Cortex of kidney (tissue), 1 donor: ENCODE measurements around the gene UBASH3A.

Experiments
- DNase-seq: peaks from one replicate; lab custom pipeline; 2025; lab: John Stamatoyannopoulos, UW

The UBASH3A gene

DNA sequence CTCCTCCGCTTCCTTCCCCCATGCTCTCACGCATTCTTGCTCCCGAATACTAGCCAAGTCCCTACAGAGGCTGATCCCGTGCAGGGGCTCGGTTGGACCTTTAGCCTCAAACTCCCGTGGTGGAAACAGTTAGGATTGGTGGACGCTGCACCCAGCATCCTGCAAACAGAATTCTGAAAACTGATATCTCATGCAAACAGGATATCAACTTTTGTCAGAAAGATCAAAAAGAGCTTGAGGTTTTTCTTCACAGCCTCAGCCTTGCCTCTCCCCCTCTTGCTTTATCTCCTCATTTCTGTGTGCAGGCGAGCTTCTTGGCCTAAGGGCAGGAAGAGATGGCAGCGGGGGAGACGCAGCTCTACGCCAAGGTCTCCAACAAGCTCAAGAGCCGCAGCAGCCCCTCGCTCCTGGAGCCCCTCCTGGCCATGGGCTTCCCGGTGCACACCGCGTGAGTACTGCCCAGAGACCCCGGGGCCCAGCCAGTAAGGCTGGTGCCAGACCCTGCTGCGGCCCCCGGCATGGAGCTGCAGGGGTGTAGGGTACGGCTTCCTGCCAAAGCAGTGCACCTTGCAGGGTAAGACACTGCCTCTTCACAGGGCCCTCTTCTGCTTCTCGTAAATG is at the start of gene UBASH3A:
Gene UBASH3A (plus strand): TSS at position 292 of the 621 bp plus-strand sequence. CDS start 44 bp downstream, at position 336.
- DNase-seq: no peak

GRCh38 chr21:42356046-42356445 is 47.7 kb upstream of the UBASH3A start:
- DNase-seq: no peak

- no peak for DNase-seq
These were observed 47.1 kb upstream of the UBASH3A start for GRCh38 chr21:42356650-42357049.

GRCh38 chr21:42357307-42357706 is 46.4 kb upstream of the UBASH3A start:
- DNase-seq: no peak

DNA sequence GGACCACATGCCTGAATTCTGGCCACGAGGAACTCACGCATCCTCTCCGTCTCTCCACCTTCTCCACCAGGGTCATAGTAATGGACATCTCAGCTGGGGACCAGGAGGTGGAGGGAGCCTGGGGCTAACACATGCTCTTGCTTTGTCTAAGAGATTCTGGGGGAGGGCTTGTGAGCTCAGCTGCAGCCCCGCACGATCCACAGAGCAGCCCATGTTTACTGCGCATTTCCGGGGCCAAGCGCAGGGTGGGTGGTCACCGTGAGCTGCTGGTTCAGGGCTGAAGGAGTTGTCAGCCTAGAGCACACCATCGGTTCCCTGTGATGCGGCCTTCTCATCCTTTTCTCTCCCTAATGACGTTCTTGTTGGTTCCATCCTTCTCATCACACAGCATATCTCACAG is 45.4 kb upstream of the UBASH3A start:
- DNase-seq: no peak

DNA sequence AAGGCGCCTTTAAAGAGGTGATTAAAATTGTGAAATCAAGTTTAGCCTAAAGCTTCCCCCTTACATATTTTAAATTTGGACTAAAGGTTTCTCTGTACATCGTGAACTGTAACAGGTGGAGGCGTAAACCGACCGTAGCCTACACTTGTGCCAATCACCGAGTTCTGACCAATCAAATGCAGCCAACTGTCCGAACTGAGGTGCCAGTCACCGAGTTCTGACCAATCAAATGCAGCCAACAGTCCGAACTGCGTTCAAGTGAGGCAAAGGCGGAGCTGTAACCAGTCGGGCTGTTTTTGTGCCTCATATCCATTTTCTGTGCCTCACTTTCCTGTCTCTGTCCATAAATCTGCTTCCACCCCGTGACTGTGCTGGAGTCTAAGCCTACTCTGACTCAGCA is 44.8 kb upstream of the UBASH3A start:
- DNase-seq: no peak

DNA sequence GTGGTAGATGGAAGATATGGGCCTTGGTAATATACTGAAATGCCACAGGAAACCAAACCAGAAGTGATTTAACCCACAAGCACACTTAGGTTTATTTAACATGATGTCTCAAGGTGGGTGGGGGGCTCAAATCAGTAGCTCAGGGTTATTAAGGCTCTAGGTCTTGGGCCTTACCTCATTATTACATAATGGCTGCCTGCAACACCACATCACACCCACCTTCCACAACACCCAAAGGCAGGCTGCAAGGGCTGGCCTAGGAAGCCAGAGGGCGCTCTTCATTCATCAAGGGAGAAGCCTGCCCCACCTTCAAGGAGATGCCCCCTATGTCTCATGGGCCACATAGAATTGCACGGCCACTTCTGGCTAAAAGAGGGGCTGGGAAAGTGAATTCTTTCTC is 43.4 kb upstream of the UBASH3A start:
- DNase-seq: no peak

DNA sequence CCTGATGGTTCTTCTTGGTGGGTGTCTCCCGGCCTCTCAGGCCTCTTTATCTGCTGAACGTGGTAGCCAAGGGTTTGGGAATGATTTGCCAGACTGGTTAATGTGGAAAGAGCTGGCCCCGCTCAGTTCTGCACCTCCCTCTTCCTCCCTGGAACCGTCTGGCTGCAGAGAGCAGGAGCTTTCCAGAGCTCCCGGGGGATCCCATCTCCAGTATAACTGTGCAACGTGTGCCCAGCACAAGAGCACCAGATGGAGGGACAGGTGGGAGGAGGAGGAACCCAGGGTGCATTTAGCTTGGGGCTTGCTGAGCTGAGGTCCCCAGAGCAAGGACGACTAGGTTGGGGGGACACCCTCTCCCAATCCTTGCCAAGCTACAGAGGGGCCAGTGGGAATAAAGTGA is 42.4 kb upstream of the UBASH3A start:
- DNase-seq: no peak

DNA sequence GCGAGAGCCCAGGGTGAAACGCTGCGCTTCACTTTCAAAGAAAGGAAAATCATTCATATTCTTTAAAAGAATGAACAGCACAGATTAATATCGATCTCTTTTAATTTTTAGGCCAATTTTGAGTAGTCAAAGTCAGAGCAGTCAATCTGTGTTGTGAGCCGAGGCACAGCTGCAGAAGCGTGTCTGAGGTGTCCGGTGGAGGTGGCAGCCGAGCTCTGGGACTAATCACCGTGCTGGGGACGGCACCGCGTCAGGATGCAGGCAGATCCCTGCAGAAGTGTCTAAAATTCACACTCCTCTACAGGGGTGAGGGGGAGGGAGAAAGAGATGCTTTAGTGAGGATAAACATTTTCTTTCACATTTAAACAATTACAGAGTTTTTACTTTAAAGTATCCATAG is 41.5 kb upstream of the UBASH3A start:
- no peak for DNase-seq

GRCh38 chr21:42362700-42363099 is 41.0 kb upstream of the UBASH3A start:
- no peak for DNase-seq

DNA sequence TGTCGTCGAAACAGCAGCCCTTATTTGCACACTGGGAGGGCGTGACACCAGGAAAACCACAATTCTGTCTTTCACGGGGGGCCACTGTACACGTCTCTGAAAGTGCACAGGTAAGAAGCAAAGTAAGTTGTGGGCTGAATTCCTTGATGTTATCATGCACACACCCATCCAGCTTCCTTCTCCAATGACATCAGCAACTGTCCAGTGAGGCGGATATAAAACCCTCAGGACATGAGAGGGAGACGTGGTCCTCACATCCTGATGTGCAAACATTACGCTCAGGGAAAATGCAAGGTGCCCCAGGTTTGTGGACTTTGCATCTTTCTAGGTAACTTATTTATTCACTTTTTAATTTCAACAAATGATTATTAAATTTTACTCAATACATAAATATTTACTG is 40.4 kb upstream of the UBASH3A start:
- no peak for DNase-seq

- no peak for DNase-seq
These were observed 39.3 kb upstream of the UBASH3A start for GRCh38 chr21:42364304-42364865.

- DNase-seq: no peak
These were observed 37.9 kb upstream of the UBASH3A start for GRCh38 chr21:42365770-42366169.

DNA sequence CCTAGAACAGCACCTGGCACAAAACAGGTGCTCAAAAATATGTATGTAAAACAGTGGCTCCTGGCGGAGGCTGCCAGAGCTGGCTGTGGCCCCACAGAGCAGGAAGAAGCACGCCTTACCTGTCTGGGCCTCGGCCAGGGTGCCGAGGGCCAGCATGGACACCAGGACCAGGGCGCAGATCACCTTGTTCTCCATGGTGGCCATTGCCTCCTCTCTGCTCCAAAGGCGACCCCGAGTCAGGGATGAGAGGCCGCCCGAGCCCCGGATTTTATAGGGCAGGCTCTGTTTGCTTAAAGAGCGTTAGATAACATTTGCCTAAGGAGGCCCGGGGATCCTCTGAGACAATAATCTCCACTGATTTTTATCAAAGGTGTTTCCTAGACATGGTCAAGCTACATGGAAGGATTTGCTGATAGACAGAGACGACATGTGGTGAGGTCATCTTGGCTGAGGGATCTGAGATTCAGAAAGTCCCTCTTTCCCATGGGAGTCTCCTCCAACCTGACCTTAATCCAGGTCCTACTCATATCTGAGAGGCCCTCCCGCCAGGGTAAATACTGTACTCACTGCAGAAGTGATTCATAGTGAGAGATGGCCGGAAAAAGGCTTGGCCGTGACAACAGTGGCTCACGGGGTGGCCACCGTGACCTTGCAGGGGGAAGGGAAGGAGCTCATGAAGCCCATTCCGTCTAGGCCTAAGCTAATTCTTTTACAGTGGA is 37.3 kb upstream of the UBASH3A start, which contains the start of gene TFF1:
Gene TFF1 (minus strand): TSS at position 244 of the 719 bp plus-strand sequence. CDS start 40 bp downstream, at position 204.
- no peak for DNase-seq

DNA sequence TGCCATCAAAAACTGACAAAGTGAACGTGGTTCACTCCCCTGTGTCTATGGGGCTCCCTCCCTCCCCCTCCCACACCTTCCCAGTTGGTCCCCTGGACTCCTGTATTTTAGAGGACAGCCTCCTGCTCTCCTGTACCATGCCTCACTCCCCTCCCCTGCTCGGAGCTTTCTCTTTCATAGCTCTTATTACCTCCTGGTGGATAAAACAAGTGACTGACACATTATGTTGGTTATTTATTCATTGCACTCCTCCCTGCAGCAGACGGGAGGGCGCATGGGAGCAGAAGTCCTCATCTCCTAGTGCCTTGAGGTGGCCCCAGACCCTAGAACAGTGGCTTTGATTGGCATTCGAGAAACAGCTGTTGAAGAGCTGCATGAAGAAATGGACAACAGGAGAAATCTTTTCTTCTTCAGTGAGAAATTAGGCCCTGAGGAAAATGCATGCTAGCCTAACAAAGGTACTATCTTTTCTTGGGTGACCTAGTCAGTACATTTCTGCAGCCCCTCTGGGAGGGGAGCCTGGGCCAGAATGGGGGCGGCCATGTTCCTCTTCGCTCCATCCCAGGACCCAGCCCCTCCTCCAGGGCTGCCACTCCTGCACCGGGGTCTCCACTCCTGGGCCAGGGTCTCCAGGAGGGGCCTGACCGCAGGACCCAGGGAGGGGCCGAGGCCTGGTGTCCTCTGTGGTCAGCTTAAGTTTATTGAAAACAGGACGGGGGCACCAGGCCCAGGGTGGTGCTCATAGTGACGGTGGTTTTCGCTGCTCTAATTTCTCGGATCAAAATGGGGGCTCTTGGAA is 36.1 kb upstream of the UBASH3A start:
- DNase-seq: no peak

DNA sequence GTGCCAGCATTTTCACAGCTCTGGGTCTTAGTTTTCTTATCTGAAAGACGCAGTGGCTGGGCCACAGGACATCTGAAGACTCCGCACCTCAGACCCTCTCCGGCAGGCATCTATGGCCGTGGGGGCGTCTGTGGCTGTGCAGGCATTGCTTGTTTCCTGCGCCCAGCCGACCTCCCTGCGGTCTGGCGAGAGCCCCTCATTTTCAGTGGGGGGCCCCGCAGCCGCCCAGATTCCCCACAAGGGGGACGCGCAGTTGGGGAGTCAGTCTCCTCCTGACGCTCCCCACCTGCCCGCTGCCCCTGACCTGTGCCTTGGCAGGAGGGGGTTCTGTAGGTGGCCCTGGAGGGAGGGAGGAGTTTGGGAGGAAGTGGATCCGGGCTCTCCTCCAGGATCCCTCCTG is 33.9 kb upstream of the UBASH3A start:
- DNase-seq: no peak

DNA sequence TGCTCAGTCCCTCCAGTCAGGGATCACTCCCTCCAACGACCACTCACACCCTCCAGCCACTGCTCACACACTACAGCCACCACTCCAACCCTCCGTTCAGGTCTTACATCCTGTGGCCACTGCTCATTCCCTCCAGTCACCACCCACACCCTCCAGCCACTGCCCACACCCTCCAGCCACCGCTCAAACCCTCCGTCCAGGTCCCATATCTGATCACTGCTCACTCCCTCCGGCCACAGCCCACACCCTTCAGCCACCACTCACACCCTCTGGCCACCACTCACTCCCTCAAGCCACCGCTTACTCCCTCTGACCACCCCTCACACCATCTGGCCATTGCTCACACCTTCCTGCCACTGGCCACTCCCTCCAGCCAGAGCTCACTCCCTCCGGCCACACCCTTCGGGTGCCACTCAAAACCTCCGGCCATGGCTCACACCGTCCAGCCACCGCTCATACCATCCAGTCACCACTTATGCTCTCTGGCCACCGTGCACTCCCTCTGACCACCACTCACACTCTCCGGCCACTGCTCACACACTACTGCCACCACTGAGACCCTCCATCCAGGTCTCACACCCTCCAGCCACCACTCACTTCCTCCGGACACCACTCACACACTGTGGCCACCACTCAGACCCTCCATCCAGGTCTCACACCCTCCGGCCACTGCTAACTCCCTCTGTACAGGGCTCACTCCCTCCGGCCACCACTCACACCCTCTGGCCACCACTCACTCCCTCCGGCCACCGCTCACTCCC is 32.6 kb upstream of the UBASH3A start:
- DNase-seq: no peak

- DNase-seq: no peak
These were observed 30.4 kb upstream of the UBASH3A start for GRCh38 chr21:42373196-42373907.

- no peak for DNase-seq
These were observed 29.7 kb upstream of the UBASH3A start for GRCh38 chr21:42373908-42374455.

GRCh38 chr21:42374457-42374856 is 29.2 kb upstream of the UBASH3A start:
- no peak for DNase-seq
